MM.1S (cell line): ENCODE measurements around the gene C9.
"Not testable (repeated sequence)": the region's sequence is repeated elsewhere in the genome, so short reads cannot be mapped to it uniquely, and the experiment has no call there.

Source experiments
- EZH2 ChIP-seq: fragments of 300-600 bp; sonication (generic); optimal IDR thresholded peaks from 2 replicates; pipeline ENCODE3; 2017; ENCODE audit warnings: low read depth, mild to moderate bottlenecking, antibody characterized with exemption, low read length, mixed read lengths
- EZH2phosphoT487 ChIP-seq: fragments of 300-600 bp; sonication (generic); IDR thresholded peaks from 2 replicates; pipeline ENCODE4 v1.6.1; 2018; ENCODE audit warnings: antibody characterized with exemption, low read length
- TF ChIP-seq, protein P1 (sequence below): fragments of 300-600 bp; sonication (generic); IDR thresholded peaks from 2 replicates; pipeline ENCODE4 v1.5.1; 2016; ENCODE audit warnings: antibody characterized with exemption, low read length, mixed read lengths

DNA sequence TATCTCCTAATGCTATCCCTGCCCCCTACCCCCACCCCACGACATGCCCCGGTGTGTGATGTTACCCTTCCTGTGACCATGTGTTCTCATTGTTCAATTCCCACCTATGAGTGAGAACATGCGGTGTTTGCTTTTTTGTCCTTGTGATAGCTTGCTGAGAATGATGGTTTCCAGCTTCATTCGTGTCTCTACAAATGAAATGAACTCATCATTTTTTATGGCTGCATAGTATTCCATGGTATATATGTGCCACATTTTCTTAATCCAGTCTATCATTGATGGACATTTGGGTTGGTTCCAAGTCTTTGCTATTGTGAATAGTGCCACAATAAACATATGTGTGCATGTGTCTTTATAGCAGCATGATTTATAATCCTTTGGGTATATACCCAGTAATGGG, 88.4 kb downstream of the C9 start:
- TF ChIP-seq EZH2, EZH2phosphoT487: not testable (repeated sequence)
- TF ChIP-seq, protein P1, sequence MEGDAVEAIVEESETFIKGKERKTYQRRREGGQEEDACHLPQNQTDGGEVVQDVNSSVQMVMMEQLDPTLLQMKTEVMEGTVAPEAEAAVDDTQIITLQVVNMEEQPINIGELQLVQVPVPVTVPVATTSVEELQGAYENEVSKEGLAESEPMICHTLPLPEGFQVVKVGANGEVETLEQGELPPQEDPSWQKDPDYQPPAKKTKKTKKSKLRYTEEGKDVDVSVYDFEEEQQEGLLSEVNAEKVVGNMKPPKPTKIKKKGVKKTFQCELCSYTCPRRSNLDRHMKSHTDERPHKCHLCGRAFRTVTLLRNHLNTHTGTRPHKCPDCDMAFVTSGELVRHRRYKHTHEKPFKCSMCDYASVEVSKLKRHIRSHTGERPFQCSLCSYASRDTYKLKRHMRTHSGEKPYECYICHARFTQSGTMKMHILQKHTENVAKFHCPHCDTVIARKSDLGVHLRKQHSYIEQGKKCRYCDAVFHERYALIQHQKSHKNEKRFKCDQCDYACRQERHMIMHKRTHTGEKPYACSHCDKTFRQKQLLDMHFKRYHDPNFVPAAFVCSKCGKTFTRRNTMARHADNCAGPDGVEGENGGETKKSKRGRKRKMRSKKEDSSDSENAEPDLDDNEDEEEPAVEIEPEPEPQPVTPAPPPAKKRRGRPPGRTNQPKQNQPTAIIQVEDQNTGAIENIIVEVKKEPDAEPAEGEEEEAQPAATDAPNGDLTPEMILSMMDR, result not testable (repeated sequence)
